HG03103 (cell line): Measurements from ENCODE around the gene B3GALT6.
"Not testable (repeated sequence)": the region's sequence is repeated elsewhere in the genome, so short reads cannot be mapped to it uniquely, and the experiment has no call there.

Experiments
- ATAC-seq: cut with Tn5 transposase; IDR thresholded peaks from one replicate; pipeline ENCODE4 v1.9.1; 2021; ENCODE audit warnings: low read depth; ENCODE audit not compliant: unreplicated experiment

Gene B3GALT6

DNA sequence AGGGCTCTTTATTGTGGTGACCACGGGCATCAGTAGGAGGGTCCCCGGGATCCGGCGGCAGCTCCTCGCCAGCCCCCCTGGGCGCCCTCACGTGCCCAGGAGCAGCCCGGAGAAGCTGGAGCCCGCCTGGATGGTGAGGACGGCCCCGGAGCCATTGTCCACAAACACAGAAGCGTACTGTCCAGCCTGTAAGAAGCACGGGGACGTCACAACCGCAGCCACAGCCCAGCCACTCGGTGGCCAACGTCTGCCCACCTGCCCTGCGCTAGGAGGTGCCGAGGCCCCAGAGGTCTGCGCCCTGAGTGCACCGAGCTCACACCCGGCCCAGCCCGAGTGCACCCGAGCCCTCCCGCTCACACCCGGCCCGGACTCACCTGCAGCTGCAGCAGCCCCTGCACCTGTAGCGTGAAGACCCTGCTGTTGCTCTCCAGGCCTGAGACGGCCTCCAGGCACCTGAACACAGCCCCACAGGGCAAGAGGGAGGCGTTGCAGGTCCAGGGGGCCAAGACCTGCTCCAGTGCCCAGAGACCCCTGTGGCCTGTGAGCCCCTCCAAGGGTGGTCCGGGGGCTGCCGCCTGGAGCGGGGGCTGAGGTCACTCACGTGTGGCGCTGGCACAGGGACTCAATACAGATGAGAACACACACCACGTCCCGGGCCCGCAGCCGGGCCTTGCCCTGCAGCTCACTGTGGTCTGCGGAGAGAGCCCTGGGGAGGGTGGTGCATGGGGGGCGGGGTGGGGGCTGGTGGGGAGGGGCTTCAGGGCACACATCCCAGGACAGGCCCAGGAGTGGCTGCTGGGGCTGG is 10.6 kb downstream of the B3GALT6 start:
- no peak for ATAC-seq

DNA sequence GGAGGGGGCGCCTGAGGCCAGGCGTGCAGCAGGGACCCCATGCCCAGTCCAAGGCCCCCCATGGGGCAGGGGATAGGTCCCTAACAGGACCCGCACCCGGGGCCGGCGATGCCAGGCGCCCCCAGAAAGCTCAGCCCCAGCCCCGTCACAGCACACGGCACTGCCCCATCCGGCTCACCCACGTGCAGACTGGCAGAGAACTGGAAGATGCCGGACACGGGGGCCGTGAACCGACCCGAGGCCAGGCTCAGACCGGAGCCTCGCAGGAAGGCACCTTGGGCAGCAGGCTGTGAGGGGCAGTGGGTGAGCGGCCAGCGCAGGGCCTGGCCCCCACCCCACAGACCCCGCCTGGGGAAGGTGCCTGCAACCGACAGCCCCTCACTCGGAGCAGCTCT is 11.2 kb downstream of the B3GALT6 start:
- ATAC-seq = no peak

DNA sequence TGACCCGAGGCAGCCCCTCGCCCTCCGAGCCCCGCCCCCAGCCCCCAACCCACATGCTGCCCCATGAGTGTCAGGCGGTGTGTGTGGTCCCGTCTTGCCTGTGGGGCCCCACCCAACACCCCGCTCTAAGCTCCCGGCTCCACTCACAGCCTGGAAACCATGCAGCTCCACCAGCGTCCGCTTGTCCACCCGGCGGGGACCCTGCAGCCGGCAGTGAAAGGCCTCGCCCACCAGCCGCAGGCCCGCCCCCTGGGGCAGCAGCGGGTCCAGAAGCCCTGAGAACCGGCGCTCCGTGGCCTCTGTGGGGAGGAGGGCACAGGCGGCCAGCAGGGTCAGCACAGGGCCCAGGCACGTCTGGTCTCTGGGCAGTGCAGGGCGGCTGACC is 11.8 kb downstream of the B3GALT6 start:
- ATAC-seq = no peak

DNA sequence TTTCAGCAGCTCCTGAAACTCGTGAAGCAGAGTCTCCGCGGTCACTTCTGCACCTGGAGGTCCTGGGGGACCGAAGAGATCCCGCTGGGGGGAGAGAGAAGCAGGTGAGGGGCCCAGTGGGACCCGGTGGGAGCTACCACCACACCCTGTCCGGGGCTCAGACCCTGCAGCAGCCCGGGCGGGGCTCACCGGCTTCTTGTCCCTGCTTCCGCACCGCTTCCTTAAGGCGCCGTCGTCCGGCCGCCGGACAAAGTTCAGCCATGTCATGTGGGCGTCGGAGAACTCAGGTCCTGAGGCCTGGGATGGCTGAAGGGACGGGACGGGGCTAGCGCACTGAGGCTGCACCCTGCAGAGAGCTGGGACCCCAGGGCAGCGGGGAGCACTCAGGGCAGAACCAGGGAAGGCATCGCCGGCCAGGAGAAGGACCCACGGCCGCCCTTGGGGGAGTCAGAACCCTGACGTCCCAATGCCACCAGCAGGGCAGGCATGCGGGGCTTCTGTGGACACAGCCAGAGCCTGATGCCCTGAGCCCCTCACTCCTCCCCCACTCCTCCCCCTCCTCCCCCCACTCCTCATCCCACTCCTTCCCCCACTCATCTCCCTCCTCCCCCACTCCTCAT is 12.3 kb downstream of the B3GALT6 start:
- ATAC-seq = no peak

DNA sequence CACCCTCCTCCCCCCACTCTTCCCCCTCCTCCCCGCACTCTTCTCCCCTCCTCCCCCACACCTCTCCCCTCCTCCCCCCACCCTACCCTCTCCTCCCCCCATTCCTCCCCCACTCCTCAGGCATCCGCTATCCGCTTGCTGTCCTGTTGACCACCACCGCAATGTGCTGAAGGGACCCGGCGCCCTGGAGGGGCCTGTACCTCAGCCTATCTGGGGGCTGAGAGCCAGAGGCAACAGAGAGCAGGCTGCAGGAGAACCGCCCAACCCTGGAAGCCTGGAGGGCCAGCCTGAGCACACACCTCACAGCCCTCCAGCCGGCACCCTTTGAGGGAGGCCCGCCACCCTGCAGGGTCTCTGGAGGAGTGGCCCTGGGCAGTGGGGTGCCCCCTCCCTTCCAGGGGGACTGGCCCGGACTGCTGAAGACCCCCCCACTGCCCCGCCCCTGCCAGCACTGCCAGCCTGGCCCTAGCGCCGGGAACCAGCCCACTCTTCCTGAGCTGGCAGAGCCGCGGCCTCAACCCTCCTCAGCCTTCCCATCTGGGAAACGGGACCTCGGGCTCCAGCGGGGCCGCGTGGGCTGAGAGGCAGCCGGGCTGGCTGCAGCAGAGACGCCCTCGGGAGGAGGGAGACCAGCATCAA is 13.3 kb downstream of the B3GALT6 start:
- no peak for ATAC-seq

DNA sequence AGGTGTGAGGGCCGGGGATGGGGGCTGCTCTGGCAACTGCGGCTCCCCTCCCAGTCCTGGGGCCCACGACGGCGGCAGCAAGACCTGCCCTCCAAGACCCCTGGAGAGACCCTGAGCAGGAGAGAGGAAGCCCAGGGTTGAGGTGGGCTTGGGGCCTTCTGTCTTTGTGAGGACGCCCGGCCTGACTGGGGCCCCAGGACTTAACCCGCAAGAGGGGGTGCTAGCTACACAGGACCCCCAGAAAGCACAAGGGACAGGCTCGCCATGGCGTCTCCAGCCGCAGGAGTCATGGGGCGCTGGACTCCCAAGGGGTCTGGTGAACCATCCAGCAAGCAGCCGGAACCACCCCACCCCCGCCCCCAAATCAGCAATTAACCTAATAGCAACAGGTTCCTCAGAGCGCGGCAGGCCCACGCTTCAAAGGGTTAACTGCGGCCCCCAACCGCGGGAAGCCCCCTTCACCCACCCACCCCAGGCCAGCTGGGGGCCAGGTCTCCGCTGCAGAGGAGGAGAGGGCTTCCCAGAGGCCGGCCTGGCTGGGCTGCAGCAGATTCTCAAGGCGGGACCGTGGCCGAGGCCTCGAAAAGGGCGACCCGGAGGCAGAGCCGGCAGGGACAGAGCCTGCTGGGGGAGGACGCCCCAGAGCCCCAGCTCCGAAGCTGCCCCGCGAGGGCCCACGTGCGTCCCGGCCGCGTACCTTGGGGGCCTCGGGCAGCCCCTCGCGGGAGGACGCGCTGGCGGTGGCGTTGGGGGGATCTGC is 14.0 kb downstream of the B3GALT6 start:
- ATAC-seq = no peak

DNA sequence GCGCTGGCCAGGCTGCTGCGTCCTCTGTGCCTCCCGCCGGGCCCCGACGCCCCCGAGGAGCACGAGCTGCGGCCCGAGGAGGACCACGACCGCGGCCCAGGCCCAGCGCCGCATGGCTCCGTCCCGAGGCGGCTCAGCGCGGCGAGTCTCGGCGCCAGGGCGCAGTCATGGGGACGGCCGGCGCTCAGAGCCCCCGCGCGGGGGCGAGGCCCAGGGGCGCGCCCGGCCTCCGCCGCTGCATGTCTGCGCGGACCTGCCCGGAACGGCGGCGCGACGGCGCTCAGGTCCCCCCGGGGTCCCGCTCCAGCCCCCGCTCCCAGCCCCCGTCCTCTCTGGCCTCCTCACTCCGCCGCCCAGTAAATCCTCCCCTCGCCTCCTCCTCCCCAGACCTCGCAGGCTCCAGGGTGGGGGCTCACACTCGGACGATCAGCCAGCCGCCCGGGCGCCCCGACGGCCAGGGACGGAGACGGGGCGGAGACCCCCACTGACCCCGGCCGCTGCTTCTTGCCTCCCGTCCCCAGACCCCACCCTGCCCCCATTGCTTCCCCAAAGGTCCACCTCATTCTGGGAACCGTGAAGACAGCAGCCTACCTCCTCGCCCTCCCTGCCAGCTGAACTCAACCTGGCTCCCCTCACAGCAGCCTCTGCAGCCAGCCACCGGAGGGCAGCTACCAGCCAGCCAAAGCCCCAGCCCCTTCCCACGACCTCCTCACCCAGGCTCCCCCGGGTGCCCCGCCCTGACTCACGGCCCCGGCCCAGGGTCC is 14.7 kb downstream of the B3GALT6 start, which contains the start of gene C1QTNF12:
TSS of gene C1QTNF12 (minus strand) at position 146 of the 764 bp plus-strand sequence. CDS start at position 114, 32 bp downstream.
- no peak for ATAC-seq

DNA sequence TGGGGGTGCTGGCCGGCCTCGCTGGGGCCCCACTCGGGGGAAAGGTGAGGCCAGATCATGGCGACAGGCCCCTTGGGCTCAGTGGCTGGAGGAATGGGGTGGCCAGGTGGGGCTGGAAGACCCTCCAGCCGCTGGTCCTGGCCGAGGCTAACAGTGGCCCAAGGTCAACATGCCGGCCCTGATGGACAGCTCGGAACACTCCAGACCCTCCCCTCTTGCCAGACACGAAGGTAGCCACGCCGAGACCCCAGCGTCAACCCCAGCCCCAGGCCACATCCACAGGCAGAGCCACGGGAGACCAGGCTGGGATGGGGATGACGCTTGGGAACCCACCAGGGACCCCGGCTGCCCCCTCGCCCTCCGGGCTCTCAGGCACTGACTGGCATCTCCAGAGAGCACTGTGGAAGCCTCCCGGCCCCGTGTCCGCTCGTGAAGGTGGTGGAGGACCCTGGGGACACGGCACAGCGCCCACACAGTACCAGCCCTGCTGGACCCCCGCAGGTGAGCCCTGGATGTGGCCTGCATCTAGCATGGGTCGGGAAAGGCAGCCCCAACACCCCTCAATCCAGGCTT is 15.4 kb downstream of the B3GALT6 start:
- no peak for ATAC-seq

DNA sequence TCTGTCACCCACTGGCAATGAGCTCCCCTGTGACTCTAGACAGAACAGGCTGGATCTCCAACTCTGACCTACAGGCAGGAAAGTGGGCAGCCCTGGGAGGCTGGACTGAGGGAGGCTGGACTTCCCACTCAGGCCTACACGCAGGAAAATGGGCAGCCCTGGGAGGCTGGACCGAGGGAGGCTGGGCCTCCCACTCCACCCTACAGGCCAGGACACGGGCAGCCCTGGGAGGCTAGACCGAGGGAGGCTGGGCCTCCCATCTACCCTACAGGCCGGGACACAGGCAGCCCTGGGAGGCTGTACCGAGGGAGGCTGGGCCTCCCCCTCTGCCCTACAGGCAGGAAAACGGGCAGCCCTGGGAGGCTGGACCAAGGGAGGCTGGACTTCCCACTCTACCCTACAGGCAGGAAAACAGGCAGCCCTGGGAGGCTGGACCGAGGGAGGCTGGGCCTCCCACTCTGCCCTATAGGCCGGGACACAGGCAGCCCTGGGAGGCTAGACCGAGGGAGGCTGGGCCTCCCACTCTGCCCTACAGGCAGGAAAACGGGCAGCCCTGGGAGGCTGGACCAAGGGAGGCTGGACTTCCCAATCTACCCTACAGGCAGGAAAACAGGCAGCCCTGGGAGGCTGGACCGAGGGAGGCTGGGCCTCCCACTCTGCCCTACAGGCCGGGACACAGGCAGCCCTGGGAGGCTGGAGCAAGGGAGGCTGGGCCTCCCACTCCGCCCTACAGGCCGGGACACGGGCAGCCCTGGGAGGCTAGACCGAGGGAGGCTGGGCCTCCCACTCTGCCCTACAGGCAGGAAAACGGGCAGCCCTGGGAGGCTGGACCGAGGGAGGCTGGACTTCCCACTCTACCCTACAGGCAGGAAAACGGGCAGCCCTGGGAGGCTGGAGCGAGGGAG is 16.2 kb downstream of the B3GALT6 start:
- not testable (repeated sequence) for ATAC-seq

DNA sequence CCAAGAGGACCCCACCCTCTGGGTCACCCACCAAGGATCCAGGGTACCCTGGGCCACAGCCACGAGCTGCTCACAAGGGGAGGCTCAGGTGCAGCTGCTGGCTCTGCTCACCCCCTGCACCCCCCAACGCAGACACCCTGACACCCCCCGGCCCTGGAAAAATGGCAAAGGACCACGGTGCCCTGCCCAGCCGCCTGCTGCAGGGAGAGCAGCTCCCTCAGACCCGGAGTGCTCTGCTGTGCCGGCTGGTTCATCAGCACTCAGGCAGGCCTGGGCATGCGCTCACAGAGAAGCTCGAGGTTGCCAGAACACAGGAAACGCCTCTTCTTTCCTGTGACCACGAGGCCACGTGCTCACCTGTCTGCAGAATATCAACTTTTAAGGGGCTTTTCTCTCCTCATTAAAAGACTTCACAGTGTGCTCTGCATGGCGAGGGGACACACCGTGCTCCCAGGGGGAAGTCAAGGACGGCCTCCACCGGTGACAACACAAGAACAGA is 18.8 kb downstream of the B3GALT6 start:
- ATAC-seq = no peak

DNA sequence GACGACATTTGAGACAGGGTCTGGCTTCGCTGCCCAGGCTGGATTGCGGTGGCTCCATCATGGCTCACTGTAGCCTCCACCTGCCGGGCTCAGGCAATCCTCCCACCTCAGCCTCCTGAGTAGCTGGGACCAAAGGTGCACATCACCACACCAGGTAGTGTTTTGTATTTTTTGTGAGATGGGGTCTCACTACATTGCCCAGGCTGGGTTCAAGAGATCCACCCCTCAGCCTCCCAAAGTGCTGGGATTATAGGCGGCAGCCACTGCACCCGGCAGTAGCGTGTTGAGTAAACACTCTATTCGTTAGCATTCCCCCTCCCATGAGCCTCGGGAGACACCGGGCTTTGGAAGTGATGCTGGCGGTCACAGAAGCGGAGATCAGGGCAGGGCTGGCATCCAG is 21.3 kb downstream of the B3GALT6 start:
- no peak for ATAC-seq

DNA sequence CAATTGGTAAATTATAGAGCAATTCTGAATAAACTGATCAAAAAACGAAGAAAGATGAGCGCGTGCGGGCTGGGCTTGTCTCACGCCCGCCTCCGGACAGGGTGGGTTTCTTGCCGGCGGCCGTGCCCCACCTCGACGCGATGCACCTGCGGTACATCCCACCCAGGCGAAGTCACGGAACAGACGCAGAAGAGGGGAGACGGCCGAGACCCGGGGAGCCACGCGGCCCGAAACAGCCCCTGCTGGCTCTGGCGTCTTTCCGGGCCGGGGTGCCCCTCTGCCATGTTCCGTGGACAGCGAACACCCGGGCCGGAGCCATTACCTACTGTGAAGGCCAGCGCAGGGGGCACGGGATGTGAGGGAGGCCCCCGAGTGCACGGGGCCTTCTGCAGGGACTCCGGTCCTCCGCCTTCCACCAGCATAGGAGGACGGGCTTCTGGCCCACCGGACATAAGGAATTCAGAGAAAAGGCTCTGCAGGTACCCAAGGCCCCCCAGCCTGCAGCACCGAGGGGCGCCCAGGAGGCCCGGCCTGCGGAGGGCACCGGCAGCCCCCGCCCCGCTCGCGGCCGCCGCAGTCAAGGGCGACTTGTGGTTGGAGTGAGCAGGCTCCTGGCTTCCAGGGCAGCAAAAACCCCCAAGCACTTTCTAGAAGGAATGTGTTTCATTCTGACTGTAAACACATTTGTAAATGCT is 22.1 kb downstream of the B3GALT6 start:
- ATAC-seq = no peak

DNA sequence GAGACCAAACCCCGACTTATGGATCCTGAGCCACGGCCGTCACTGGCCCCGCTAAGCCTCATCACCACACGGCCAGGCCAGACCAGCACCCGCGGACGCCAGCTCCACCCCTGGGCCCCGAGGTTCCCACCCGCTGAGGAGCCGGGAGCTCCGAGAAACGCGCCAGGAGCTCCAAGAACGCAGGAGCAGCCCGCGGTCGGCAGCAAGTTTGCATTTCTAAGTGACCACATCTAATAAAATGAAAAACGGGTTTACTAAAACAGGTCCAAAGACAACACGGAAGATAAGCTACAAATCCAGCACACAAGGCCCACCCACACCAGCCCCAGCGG is 22.6 kb downstream of the B3GALT6 start:
- no peak for ATAC-seq

DNA sequence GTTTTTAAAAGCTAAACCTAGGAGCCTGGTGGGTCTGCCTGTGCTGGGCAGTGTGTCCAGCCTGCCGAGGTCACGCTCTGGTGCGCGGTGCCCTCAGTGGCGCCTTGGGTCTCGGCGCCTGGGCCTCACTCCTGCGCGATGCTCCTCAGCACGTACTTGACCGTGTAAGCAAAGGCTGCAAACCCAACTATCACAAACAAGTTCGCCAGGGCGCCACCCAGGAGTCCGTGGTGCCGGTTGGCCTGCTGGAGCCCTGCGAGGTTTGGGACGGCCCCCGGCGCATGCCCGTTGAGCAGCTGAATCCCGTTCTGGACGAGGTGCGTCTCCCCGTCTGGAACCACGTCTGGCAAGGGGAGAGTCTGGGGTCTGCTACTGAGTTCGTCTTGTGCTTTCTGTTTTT is 23.0 kb downstream of the B3GALT6 start:
- ATAC-seq = no peak

DNA sequence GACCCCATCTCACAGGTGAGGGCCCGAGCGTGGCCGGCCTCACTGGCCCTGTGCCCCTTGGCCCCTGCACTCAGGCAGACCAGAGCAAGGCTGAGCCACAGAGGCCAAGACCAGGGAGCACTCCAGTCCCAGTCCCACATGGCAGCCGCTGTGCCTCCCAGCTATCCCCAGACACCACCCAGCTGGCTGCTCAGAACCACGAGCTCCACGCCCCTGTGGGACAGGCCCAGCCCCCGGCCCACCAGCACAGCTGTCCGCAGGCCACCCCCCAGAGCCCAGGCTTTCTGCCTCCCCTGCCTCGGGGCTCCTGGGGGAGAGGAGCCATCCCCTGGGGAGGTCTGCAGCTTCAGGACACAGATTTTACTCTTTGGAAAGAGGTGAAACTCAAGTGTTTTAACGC is 23.6 kb downstream of the B3GALT6 start:
- ATAC-seq = no peak

DNA sequence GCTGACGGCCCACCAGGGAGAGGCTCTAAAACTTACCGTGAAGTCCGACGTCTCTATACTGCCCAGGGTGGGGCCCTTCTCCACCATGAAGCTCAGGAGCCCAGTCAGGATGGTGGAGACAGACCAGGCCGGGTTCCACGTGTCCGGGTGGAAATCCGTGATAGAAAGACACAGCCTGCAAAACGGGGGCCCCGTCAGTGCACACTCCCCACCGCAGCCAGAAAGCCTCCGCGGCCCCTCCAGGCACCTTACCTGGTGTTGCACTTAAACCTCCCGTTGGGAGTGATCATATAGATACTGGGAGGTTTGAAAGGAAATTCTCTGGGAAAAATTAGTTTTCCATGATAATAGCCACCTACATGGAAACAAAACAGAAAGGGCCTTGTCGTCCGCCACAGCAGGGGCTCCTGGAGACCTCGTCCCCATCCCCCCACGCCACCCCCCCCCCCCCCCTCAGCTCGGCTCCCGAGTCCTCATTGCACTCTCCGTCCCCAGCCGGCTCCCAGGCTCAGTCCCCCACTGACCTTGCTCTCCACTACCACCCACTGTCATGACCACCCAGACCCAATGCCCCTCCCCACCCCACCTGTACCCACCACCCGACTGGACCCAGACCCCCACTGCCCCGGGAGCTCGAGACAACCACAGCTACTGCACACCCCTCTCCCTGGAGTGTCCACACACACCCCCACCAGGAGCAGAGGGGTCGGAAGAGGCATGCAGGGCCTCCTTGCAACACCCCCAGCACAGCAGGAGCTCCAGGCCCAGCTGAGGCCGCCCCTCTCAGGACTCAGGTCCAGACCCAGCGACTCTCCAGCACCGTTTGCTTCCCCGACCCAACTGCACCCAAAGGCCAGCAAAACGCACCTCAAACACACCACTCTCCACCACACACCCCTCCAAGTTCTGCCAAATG is 25.2 kb downstream of the B3GALT6 start:
- ATAC-seq = no peak

DNA sequence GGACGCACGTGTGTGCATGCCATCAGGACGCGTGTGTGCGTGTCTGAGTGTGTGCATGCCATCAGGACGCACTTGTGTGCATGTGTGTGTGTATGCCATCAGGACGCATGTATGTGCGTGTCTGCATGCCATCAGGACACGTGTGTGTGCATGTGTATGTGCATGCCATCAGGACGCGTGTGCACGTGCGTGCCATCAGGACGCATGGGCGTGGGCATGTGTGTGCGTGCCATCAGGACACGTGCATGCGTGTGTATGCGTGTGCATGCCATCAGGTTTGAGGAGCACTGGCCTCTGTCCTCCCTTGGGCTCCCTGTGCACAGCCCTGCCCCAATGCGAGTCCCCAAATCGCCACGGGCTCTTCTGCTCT is 27.1 kb downstream of the B3GALT6 start:
- no peak for ATAC-seq
